UCSD-AML1 (cell line): ENCODE measurements around the gene TBX2.

Experiments
- DNase-seq: peaks from one replicate; lab custom pipeline; 2025; ENCODE audit not compliant: unreplicated experiment; lab: John Stamatoyannopoulos, UW

TBX2 gene

GRCh38 chr17:61387511-61388305 is 11.9 kb upstream of the TBX2 start:
- no peak for DNase-seq

GRCh38 chr17:61388561-61389356 is 10.9 kb upstream of the TBX2 start:
- DNase-seq: no peak

GRCh38 chr17:61389670-61390478 is 9.8 kb upstream of the TBX2 start:
- DNase-seq: peak; percentile 57

GRCh38 chr17:61390479-61390791 is 9.2 kb upstream of the TBX2 start:
- DNase-seq: no peak

- DNase-seq: no peak
Measured at GRCh38 chr17:61391595-61392291, 7.9 kb upstream of the TBX2 start.

GRCh38 chr17:61392679-61393078 is 7.0 kb upstream of the TBX2 start:
- no peak for DNase-seq

- peak; percentile 18 for DNase-seq
Measured at GRCh38 chr17:61393550-61393903, 6.1 kb upstream of the TBX2 start.

GRCh38 chr17:61393904-61394629 is 5.6 kb upstream of the TBX2 start:
- DNase-seq: no peak

GRCh38 chr17:61394630-61395408 is 4.8 kb upstream of the TBX2 start:
- DNase-seq: no peak

GRCh38 chr17:61395409-61395982 is 4.1 kb upstream of the TBX2 start:
- no peak for DNase-seq

GRCh38 chr17:61395983-61396585 is 3.6 kb upstream of the TBX2 start:
- DNase-seq: no peak

- no peak for DNase-seq
Measured at GRCh38 chr17:61396586-61397085, 3.0 kb upstream of the TBX2 start.

- DNase-seq: no peak
Measured at GRCh38 chr17:61397086-61397842, 2.4 kb upstream of the TBX2 start.

GRCh38 chr17:61398721-61399130 is 917 bp upstream of the TBX2 start:
- DNase-seq: no peak

GRCh38 chr17:61400066-61400716 is 548 bp downstream of the TBX2 start:
- DNase-seq: peak; percentile 17

- DNase-seq: no peak
Measured at GRCh38 chr17:61400717-61401388, 1.2 kb downstream of the TBX2 start.
